Lower leg skin (tissue), 3 donors: Measurements from ENCODE around the gene PDLIM4.

ENCODE experiments used
- POLR2A ChIP-seq, 2 donors: fragments of 450-650 bp; IDR thresholded peaks; one replicate each; pipeline ENCODE4 v1.6.1; 2016 to 2017; ENCODE audit warnings: antibody characterized with exemption in 2 of 2, mild to moderate bottlenecking in 1 of 2, moderate library complexity in 1 of 2
- TF ChIP-seq, protein P1 (sequence below), 3 donors: fragments of 450-650 bp; IDR thresholded peaks; one replicate each; pipeline ENCODE4 v1.5.1; 2016; ENCODE audit warnings: antibody characterized with exemption in 3 of 3, mild to moderate bottlenecking in 3 of 3, moderate library complexity in 2 of 3

DNA sequence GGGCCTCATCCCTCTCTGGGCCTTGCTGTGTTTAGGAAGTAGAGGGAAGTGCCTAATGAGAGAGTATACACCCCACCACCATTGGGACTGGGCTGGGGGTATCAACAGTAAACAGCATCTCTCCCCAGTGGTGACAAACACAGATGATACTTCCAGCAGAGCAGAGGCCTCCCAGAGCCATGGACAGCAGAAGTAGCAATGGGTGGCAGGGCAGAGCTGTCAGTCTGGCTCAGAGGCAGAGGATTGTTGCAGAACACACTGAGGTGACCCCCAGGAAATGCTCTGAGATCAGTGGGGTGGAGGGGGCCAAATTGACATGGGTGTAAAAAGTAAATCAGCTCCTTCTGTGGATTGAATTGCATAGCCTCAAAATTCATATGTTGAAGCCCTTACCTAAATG lies 17.7 kb upstream of the PDLIM4 start:
- TF ChIP-seq, protein P1, sequence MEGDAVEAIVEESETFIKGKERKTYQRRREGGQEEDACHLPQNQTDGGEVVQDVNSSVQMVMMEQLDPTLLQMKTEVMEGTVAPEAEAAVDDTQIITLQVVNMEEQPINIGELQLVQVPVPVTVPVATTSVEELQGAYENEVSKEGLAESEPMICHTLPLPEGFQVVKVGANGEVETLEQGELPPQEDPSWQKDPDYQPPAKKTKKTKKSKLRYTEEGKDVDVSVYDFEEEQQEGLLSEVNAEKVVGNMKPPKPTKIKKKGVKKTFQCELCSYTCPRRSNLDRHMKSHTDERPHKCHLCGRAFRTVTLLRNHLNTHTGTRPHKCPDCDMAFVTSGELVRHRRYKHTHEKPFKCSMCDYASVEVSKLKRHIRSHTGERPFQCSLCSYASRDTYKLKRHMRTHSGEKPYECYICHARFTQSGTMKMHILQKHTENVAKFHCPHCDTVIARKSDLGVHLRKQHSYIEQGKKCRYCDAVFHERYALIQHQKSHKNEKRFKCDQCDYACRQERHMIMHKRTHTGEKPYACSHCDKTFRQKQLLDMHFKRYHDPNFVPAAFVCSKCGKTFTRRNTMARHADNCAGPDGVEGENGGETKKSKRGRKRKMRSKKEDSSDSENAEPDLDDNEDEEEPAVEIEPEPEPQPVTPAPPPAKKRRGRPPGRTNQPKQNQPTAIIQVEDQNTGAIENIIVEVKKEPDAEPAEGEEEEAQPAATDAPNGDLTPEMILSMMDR (IDR thresholded peaks at IDR 0.05): no peak
- no peak for TF ChIP-seq POLR2A (IDR thresholded peaks at IDR 0.05)
